GM18526 (cell line): ENCODE results near the gene RPA1.

ENCODE experiments used
- POLR2A ChIP-seq: IDR thresholded peaks from 3 replicates; pipeline ENCODE4 v1.6.1; 2011; ENCODE audit not compliant: insufficient read length; ENCODE audit errors: extremely low read depth

Gene RPA1

DNA sequence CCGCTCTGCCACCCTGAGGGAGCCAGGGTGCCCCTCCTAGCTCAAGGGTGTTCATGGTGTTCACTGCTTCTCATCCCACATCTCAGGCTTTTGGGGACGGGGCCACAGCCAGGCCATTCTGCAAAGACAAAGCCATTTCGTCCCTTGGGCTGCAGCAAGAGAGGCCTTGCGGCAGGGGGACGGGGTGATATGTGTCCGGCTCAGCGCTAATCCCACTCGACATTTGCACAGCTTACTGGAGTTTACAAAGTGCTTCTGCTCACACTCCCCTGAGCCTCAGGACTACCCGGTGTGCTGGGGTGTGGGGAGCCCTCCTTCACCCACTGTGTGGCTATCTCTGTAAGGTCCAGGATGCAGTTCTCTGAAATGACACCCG, 111.0 kb downstream of the RPA1 start:
- TF ChIP-seq POLR2A = no peak

DNA sequence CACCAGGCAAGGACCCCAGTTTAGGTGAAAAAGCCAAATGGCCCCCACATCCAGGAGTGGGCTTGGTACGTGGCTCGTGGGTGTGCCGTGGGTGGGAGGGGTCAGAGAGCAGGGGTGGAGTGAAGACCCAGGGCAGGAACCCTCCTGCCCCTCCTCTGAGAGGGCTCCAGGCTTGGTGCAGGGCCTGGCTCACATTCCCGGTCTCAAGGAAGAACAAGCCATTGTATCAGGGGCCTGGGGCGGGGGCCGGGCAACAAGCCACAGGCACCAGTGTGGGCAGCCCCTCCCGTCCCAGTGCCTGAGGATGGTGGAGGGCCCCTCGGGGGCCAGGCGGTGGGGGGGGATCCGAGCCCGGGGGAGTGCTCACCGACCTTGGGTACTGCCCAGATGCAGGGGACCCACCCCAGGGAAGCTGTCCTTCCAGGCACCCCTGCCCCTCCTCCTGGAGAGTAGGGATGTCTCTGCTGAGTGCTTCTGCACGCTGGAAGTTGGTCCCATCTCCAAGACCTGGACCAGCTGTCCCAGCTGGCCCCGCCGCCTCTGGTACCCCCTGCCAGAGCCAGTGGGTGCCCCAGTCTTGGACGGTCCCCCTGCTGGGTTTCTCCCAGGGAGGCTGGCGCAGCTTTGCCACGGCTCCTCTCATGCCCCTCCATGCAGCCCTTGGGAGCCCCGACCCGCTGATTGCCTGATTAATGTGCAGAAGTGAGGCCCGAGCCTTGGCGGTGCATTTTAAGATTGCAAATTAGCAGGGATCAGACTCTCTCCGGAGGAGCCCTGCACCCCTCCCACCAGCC, 111.7 kb downstream of the RPA1 start:
- TF ChIP-seq POLR2A = no peak

DNA sequence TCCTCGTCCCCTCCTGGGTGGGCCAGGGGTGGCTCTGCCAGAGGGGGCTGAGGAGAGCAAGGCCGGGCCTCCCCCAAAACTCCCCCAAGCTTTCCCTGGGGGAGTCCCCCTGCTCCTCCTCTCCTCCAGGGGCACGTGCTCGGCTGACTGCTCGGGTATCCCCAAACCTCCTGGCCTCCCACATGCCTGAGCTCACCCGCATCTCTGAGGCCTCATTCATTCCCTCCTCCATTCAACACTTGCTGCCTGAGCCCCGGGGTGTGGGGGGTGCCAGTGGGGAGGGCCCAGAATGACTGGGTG, 112.2 kb downstream of the RPA1 start:
- TF ChIP-seq POLR2A = no peak

DNA sequence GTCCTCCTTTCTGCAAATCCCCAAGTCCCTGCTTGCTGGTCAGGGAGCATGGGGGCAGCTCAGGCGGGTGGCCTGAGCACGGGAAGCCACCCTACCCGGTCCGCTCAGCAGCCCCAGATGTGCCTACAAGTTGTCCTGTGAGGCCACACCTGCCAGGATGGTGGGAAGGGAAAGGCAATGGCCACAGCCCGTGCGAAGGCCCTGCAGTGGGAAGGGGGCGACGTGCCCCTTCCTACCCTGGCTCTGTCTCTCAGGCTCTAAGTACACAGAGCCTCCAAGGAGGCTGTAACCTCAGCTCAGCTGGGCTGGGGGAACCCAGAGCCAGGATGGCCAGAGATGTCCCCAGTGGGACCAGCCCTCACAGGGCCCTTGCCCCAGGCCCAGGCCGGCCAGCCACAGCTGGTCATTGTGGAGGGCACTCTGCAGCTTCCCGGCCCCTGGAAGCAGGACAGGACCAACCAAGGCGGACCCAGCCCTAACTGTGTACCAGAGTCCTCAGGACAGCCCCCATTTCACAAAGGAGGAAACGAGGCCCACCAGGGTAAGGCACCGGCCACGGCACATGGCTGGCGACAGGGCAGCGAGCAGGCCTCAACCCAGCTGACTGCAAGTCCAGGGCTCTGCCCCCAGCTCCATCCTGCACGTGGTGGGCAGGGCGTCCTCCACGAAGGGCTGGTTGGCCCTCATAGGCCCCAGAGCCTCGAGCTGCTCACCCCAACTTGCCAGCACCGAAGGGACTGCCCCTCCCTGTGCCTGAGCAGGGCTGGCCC, 113.0 kb downstream of the RPA1 start:
- TF ChIP-seq POLR2A = no peak

DNA sequence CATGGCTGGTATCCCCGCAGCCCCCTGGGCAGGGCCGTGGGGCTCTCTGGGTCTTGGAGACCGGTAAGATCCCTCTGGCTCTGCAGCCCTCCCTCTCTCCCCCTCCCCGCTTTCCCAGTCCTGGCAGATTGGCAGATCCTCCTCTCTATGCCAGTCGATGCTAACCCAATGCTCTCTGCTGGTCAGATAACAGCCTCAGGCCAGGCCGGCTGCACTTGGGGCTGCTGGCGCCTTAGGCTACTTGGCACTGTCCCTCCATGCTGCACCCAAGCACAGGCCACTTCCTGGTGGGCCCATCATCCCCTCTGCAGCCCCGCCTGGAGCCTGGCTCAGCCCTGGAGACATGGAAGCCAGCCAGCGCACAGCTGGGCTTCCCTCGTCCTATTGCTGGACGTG, 113.6 kb downstream of the RPA1 start:
- TF ChIP-seq POLR2A = no peak

DNA sequence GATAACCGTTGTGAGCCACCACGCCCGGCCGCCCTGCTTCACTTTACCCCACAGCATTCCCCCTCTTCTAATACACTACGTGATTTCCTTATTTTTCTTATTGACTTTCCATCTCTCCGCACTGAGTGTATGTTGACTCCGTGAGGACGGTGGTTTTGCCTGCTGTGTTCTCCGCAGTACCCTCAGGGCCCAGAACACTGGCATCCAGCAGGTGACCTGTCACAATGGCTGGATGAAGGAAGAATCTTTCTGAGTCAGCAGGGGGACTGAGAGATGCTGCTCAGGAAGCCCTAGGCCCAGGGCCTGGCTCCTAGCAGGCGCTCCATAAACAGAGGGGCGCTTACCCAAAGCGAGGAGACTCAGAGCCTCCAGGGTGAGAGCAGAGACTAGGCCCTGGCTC, 115.8 kb downstream of the RPA1 start:
- TF ChIP-seq POLR2A = no peak

DNA sequence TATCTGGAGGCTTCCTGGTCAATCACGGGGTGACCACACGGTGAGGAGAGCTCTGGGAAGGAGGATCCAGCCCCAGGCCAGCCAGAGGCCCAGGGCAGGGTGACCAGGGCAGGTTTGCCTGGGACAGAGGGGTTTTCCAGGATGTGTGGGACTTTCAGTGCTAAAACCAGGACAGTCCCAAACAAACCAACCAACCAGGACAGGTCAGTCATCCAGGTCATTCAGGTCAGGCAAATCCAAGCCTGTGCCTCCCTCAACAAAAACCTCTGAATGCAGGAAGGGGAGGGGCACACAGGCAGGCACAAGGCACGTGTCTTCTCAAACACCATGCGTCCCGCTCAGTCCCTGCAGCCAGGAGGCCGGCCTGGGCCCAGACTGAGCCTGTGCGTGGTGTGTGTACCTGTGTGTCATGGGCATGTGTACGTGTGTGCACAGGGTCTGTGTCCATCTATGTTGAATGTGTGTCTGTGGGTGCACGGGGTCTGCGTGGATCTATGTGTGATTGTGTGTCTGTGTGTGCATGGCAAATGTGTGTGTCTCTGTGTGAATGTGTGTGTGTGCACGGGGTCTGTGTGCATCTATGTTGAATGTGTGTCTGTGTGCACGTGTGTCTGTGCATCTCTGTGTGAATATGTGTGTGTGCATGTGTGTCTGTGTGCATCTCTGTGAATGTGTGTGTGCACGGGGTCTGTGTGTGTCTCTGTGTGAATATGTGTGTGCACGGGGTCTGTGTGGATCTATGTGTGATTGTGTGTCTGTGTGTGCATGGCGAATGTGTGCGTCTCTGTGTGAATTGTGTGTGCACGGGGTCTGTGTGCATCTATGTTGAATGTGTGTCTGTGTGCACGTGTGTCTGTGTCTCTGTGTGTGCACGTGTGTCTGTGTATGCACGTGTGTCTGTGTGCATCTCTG, 116.5 kb downstream of the RPA1 start:
- no peak for TF ChIP-seq POLR2A

DNA sequence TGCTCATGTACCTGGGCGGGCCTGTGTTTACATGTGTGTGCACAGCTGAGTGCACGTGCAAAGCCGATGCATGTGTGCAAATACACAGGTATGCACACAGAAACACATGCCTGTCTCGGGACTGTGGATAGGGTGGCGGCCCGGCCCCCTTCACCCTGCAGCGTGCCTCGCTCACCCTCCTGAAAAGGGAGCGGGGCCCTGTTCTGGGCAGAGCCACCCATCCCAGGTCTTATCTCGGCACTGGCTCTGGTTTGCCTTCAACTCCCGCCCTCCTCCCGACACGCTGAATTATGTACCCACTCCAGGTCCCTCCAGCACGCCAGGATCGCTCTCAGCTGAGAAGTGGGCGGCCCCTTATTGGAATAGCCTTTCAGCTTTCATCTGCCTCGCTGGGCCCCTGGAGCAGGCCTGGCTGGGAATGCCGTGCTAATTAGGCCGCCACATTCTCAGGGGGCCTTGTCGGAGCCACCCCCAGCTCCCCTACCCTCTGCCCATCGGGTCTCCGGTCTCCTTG, 117.5 kb downstream of the RPA1 start:
- no peak for TF ChIP-seq POLR2A

DNA sequence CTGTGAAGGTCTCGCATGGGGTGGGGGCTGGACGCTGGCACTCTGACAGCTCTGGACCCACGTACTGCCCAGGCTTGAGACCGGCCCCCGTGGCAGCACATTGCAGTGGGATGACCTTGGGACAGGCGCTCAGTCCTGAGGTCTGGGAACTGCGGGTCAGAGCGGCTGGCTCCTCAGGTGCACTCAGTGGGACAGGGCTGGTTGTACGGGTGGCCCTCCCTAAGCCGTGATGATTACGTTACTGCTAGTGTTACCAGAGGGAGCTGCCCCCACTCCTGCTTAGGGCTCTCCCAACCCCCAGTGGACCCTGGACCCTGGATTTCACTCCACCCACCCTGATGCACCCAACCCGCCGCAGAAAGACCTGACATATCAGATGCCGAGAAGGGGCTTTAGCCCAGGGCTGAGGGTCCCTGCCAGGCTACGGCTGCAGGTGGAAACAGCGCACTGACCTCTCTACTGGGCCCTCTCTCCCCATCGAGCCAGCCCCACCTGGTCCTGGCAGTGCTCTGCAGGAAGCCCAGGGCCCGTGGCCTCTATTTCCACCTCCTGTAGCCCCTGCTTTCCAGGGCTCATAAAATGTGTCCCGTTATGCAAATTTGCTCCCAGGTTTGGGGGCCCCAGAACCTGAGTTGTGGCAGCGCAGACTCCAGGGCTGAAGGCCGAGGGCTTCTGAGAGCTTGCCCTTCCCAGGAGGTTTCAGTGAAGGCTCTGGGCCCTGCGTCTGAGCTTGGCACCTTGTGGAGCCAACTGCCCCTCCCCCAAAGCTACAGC, 118.1 kb downstream of the RPA1 start:
- no peak for TF ChIP-seq POLR2A

DNA sequence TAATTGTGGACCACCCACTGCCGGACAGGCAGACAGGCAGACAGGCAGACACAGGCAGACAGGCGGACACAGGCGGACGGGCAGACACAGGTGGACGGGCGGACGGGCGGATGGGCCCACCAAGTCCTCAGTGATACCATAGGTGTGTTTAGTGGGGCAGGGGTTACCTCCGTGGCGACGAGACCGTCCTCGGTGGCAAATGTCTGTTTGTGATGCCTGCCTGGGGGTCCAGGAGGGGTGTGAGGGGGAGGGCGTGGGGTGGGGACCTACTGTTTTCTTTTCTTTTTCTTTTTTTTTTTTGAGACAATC, 118.7 kb downstream of the RPA1 start:
- TF ChIP-seq POLR2A = no peak
